ENCODE data around the gene RRAS2. TPM values are rescaled to one million over a fixed set of nuclear protein-coding genes. Genes with fewer than 3 reads are reported as not detected.

The RRAS2 gene
- total and polyA plus RNA-seq, 2 of the 4 experiments (the other 2 are of a cell fraction), result 85.5 to 106 TPM

- DNase-seq (no peak), ATAC-seq (ENCODE audit: low read depth) (no peak)
- peaks cover 8% of the 10 kb centered on the region for H3K4me1 ChIP-seq (ENCODE audit: control insufficient read depth, insufficient read depth, low read length)
- H2AK5ac ChIP-seq (ENCODE audit: low read depth, low read length), result no peak overlapping the region
- no peak overlapping the region for H3K23ac ChIP-seq (ENCODE audit: low read depth, low read length)
- H2BK15ac ChIP-seq (ENCODE audit: low read depth, low read length), result no peak overlapping the region
- H4K91ac ChIP-seq (ENCODE audit: insufficient read depth, low read depth, low read length), result no peak overlapping the region
- no peak overlapping the region for H2AK9ac ChIP-seq (replicated peaks; ENCODE audit: low read depth, low read length, poor library complexity)
- H3K18ac ChIP-seq (ENCODE audit: low read depth, low read length), result no peak overlapping the region
- H3K4me2 ChIP-seq (ENCODE audit: low read depth, low read length), result no peak overlapping the region
- ChIA-PET CTCF (interaction anchor here (1.5 kb wide), 1 partner anchor 70 kb away, joined by 3 read pairs; no protein-coding TSS in a partner anchor), POLR2A (ENCODE audit: unreplicated experiment) (no interaction called here)
- in situ Hi-C loops (cut with MboI; ENCODE audit: low sequenced_read_pairs), result no loop called here
- no peaks in the 10 kb centered on the region for H3K36me3 ChIP-seq (ENCODE audit: control insufficient read depth, insufficient read depth, low read length)
- no peak overlapping the region for H3K4ac ChIP-seq (ENCODE audit: low read depth, low read length)
- dilution Hi-C loops (cut with HindIII; ENCODE audit: low sequenced_read_pairs, unreplicated experiment), result no loop called here
- H3K4me3 ChIP-seq (ENCODE audit: insufficient read depth, low read depth, low read length), result no peak overlapping the region
- no TSS peak for BruUV-seq (replicated peaks)
- H3K9ac ChIP-seq (ENCODE audit: low read depth, low read length), result no peak overlapping the region
- no peaks in the 10 kb centered on the region for H4K20me1 ChIP-seq (ENCODE audit: insufficient read depth, low read length)
- H3K56ac ChIP-seq (ENCODE audit: extremely low read depth, insufficient read depth, low read length), result no peak overlapping the region
- H2BK120ac ChIP-seq (ENCODE audit: low read depth, low read length), result no peak overlapping the region
- H2AFZ ChIP-seq (replicated peaks; ENCODE audit: low read length, poor library complexity), result no peak overlapping the region
- H3K14ac ChIP-seq (replicated peaks; ENCODE audit: low read depth, low read length), result no peak overlapping the region
- no peaks in the 10 kb centered on the region for H3K79me1 ChIP-seq (ENCODE audit: low read depth in 1 of 2, low read length in 2 of 2)
- peaks cover 4% of the 10 kb centered on the region for H3K9me1 ChIP-seq (ENCODE audit: insufficient read depth, low read length)
- no peak overlapping the region for H3K27ac ChIP-seq (ENCODE audit: insufficient read depth, low read length)
- TF ChIP-seq MAZ (IDR thresholded peaks at IDR 0.05; ENCODE audit: borderline replicate concordance, low read depth, low read length) (no peak), CHD1 (IDR thresholded peaks at IDR 0.05; ENCODE audit: low read depth, low read length) (no peak), POLR2A (IDR thresholded peaks at IDR 0.05; ENCODE audit: low read depth, low read length) (no peak), MAFK (IDR thresholded peaks at IDR 0.05; ENCODE audit: low read depth, low read length) (no peak), USF2 (IDR thresholded peaks at IDR 0.05; ENCODE audit: low read depth, low read length) (no peak)
- H3K9me3 ChIP-seq (ENCODE audit: control insufficient read depth, insufficient read depth, low read length), result no peaks in the 10 kb centered on the region
- no peak overlapping the region for H4K5ac ChIP-seq (ENCODE audit: low read depth, low read length)
- no peak overlapping the region for H2BK20ac ChIP-seq (ENCODE audit: low read depth, low read length)
- no peaks in the 10 kb centered on the region for H3K27me3 ChIP-seq (ENCODE audit: control insufficient read depth, insufficient read depth, low read length)
- no peak overlapping the region for H4K8ac ChIP-seq (ENCODE audit: low read depth in 2 of 2, low read length in 2 of 2)
- WGBS, 2 experiments (ENCODE audit: extremely low coverage in 2 of 2, insufficient read length in 1 of 2), result no CpG with 5 or more reads among the region's 1 CpG
- intact Hi-C loops (cut with micrococcal nuclease), result no loop called here
- H2BK5ac ChIP-seq (ENCODE audit: low read depth, low read length, poor library complexity, severe bottlenecking), result no peak overlapping the region
Measured at GRCh38 chr11:14370496-14370895, 11.5 kb upstream of the RRAS2 start.
